GM12874 (cell line): ENCODE measurements around the gene CSNK2A1.

Experiments
- TF ChIP-seq, protein P1 (sequence below): IDR thresholded peaks from 2 replicates; pipeline ENCODE4 v1.5.1; 2011; ENCODE audit warnings: low read depth, mild to moderate bottlenecking, control low read depth, low read length, moderate library complexity; ENCODE audit not compliant: insufficient read depth

CSNK2A1 gene

DNA sequence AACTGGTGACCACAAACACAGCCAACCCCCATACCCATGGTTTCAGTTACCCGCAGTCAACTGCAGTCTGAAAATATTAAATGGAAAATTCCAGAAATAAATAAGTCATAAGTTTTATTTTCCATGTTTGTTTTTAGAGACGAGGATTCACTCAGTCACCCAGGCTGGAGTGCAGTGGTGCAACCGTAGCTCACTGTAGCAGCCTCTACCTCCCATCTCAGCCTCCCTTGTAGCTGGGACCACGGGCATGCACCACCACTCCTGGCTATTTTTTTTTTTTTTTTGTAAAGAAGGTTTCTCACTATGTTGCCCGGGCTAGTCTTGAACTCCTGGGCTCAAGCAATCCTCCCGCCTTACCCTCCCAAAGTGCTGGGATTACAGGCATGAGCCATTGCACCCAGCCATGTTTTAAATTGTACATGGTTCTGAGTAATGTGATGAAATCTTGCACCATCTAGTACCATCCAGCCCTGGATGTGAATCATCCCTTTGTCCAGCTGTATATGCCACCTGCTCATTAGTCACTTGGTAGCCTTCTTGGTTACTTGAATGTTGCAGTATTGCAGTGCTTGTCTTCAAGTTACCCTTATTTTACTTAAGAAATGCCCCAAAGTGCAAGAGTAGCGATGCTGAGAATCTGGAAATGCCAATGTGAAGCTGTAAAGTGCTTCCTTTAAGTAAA is 14.5 kb downstream of the CSNK2A1 start:
- TF ChIP-seq, protein P1, sequence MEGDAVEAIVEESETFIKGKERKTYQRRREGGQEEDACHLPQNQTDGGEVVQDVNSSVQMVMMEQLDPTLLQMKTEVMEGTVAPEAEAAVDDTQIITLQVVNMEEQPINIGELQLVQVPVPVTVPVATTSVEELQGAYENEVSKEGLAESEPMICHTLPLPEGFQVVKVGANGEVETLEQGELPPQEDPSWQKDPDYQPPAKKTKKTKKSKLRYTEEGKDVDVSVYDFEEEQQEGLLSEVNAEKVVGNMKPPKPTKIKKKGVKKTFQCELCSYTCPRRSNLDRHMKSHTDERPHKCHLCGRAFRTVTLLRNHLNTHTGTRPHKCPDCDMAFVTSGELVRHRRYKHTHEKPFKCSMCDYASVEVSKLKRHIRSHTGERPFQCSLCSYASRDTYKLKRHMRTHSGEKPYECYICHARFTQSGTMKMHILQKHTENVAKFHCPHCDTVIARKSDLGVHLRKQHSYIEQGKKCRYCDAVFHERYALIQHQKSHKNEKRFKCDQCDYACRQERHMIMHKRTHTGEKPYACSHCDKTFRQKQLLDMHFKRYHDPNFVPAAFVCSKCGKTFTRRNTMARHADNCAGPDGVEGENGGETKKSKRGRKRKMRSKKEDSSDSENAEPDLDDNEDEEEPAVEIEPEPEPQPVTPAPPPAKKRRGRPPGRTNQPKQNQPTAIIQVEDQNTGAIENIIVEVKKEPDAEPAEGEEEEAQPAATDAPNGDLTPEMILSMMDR = no peak

DNA sequence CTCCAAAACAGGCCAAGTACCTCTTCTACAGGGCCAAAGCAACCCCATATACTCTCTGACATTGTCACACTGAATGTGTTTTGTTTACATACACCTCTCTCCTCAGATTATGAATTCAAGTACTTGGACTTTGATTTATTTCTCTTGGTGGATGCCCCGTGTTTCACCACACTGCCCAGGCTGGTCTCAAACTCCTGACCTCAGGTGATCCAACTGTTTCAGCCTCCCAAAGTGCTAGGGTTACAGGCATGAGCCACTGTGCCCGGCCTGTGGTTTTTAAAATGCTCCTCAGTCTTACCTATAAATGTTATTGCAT is 16.1 kb downstream of the CSNK2A1 start:
- TF ChIP-seq, protein P1 = no peak

GRCh38 chr20:521860-522259 is 21.7 kb downstream of the CSNK2A1 start:
- TF ChIP-seq, protein P1 = no peak

DNA sequence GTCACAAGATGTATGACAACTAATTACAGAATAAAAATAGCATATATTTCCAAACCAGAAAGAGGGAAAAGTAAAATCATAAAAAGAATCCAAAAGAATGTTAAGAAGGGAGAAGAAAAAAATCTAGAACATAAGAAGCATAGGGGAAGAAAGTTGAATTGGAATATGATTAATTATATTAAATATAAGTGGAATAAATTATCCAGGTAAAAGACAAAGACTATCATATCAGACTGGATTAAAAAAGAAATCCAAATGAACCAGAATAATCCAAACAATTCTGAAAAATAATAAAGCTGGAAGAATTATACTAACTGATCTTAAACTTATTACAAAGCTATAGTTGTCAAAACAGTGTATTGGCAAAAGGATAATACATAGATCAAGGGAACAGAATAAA is 23.6 kb downstream of the CSNK2A1 start:
- TF ChIP-seq, protein P1 = no peak

DNA sequence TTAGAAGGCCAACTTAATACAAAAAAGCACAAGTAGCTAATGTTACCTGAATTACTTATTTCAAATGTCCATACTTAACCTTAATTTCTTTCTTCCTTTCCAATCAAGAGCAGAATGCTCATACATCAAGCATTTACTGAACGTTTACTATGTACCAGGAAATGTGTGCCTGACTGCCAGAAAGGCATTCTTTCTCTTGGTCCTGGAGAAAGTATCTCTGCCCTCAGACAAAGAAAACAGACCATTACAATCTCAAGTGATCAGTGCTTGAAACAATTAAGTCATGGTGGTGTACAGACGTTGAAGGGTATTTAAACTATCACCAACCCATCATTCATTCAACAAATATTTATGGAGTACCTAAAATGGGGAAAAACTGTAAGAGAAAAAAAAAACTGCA is 26.4 kb downstream of the CSNK2A1 start:
- TF ChIP-seq, protein P1 = no peak

DNA sequence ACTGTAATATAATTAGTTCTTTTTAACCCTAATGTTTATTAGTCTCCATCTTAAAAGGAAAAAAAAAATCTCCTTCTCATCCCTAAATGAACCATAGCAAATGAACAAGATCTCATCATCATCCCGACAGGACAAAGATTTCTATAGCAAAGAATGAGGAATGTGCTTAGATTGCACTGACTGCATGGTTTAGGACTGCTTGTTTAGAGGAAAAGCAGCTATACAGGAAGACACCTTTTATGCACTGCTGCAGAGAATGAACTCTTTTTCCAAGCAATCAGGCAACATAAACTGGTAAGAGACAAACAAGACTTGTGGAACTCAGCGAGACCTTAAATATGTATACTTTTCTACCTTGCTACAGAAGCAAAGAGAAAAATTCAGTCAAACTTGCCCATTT is 26.8 kb downstream of the CSNK2A1 start:
- TF ChIP-seq, protein P1 = no peak

DNA sequence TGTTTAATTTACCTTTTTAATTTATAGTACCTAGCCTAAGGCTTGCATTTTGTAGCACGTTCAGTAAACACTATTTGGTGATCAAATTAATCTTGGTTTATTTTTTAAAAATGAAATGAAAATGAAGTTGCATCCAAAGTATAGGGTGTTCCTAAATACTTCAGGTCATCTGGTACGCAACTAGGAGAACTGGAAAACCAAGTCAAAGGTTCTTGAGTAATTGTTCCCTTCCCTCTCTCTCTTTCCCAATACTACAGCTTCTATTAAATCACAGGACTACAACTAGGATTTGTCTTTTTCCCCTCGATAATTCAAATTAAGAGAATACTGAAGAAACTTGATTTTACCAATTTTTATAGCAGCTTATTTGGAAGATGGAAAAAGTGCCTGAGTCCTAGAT is 27.9 kb downstream of the CSNK2A1 start:
- TF ChIP-seq, protein P1 = no peak
